ENCODE measurements around the gene ANTXR1.

DNA sequence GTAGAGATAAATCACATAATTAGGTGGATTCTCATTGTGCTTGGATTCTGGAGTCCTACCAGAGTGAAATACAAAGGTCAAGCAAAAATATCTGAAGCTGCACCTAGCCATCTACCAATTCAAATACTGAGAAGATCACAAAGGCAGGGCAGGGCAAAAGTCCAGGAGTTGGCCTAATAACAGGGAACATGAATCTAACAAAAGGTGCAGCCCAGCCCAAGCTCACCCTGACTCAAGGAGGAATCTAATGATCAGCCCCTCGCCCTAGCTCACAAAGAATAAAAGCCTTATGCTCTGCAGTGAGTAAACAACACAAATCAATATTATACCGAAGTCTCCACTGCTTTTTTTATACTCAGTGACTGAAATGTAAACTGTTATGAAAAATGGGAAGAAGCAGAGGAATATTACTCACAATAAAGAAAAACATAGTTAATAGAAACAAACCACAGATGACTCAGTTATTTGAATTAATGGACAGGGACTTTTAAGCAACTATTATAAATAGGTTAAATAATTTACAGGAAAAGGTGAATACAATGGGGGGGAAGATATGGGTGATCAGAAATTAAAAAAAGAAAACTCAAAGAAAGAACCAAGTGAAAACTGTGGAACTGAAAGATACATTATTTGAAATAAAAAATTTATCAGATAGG is 49.5 kb downstream of the ANTXR1 start:
- TF ChIP-seq, protein P1, sequence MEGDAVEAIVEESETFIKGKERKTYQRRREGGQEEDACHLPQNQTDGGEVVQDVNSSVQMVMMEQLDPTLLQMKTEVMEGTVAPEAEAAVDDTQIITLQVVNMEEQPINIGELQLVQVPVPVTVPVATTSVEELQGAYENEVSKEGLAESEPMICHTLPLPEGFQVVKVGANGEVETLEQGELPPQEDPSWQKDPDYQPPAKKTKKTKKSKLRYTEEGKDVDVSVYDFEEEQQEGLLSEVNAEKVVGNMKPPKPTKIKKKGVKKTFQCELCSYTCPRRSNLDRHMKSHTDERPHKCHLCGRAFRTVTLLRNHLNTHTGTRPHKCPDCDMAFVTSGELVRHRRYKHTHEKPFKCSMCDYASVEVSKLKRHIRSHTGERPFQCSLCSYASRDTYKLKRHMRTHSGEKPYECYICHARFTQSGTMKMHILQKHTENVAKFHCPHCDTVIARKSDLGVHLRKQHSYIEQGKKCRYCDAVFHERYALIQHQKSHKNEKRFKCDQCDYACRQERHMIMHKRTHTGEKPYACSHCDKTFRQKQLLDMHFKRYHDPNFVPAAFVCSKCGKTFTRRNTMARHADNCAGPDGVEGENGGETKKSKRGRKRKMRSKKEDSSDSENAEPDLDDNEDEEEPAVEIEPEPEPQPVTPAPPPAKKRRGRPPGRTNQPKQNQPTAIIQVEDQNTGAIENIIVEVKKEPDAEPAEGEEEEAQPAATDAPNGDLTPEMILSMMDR (IDR thresholded peaks at IDR 0.05) = no peak
- TF ChIP-seq POLR2A (IDR thresholded peaks at IDR 0.05) = no peak
